Measurements from ENCODE around the gene ZNF761. TPM values are rescaled to one million over a fixed set of nuclear protein-coding genes. Genes with fewer than 3 reads are reported as not detected.
"Not testable (repeated sequence)": the region's sequence is repeated elsewhere in the genome, so short reads cannot be mapped to it uniquely, and the experiment has no call there.

Gene ZNF761
- 1 to 10 TPM; 5.7 to 7.8 TPM for total RNA-seq
- total RNA-seq, result 16.0 to 42.2 reads per million in 2 donors

DNA sequence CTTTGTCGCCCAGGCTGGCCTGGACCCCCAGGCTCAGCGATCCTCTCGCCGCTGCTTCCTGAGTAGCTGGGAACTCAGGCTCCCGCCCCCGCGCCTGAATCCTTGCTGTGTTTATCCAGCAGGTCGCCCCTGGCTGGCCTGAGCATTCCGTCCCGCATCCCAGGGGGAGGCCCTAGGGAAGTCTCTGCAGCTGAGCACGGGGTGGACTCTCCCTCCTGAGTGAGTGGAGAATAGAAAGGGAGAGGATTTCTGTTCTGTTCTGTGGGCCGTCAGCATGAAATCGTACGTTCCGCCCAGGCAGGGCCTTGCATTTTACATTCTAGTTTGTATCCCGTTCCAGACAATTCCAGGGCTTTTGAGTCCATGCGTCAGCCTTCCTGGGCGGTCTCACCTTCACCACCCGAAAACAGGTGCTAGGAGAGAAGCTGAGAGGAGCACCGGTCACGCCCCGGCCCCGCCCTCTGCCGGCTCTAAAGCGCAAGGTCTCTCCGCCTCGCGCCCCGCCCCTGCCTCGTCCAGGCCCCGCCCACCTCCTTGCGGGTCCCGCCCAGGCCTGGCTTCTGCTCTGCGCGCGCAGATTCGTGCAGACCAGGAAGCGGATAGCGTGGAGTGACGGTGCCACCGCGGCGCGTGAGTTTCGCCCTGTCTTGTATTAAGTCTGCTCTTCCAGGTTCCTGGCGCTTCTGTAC is at the start of gene ZNF761:
ZNF761 (plus strand) TSS at position 586 of the 689 bp plus-strand sequence. CDS start 15,285 bp downstream, outside the sequence.
- Mint-ChIP-seq H3K27me3 (no peaks in the 10 kb centered on the region), H3K36me3 (ENCODE audit: low read depth) (peaks cover 2% of the 10 kb centered on the region), H3K27ac (peak within 1 kb of the TSS; percentile 96), H3K4me3 (peak within 1 kb of the TSS; percentile 94), H3K4me1 (peaks cover 11% of the 10 kb centered on the region)
- peak; percentile 97 to 98 (median 98) for DNase-seq
- peak; percentile 98 for ATAC-seq
- no peaks in the 10 kb centered on the region for H3K9me3 ChIP-seq (ENCODE audit: control insufficient read depth, low read length, poor library complexity, severe bottlenecking)

DNA sequence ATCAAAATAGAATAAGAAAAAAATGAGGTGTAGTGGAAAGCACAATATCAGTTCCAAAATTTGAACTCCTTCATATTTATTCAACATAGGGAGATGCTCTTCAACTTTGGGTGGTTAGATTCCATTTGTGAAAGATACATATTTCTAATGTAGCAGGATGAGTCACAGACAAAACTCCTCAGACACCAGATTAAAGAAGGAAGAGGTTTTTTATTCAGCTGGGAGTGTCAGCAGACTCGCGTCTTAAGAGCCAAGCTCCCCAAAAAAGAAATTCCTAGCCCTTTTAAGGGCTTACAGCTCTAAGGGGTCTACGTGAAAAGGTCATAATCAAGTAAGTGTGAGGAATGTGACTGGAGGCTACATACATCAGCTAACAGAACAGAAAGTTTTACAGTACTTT is 43.6 kb upstream of the ZNF761 start:
- H3K27me3 Mint-ChIP-seq, result no peaks in the 10 kb centered on the region
- ATAC-seq, result no peak
- no peak overlapping the region for H3K27ac Mint-ChIP-seq
- H3K36me3 Mint-ChIP-seq (ENCODE audit: low read depth), result peaks cover 6% of the 10 kb centered on the region
- no peak for DNase-seq
- H3K4me1 Mint-ChIP-seq, result no peaks in the 10 kb centered on the region
- H3K9me3 ChIP-seq (ENCODE audit: control insufficient read depth, low read length, poor library complexity, severe bottlenecking), result peaks cover 26% of the 10 kb centered on the region
- H3K4me3 Mint-ChIP-seq, result no peak overlapping the region

DNA sequence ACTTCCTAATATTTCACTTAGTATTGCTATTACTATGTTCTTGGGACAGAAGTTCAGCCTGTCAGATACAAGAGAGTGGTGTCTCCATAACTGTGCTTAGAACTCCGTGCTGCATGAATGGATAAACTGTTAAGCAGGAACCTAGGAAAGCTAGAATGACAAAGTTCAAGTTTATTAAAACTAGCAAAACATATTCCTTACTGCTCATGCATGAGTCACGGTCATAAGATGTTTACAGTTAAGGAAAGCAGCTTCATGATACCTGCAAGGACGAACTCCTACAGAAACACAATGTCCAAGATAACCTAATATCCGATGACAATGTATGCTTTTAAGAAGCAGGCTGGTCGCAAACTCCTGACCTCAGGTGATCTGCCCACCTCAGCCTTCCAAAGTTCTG is 42.9 kb upstream of the ZNF761 start:
- Mint-ChIP-seq H3K36me3 (ENCODE audit: low read depth) (peaks cover 6% of the 10 kb centered on the region), H3K27ac (no peak overlapping the region), H3K27me3 (no peaks in the 10 kb centered on the region), H3K4me3 (no peak overlapping the region), H3K4me1 (no peaks in the 10 kb centered on the region)
- ATAC-seq, result no peak
- DNase-seq, result no peak
- peaks cover 19% of the 10 kb centered on the region for H3K9me3 ChIP-seq (ENCODE audit: control insufficient read depth, low read length, poor library complexity, severe bottlenecking)

DNA sequence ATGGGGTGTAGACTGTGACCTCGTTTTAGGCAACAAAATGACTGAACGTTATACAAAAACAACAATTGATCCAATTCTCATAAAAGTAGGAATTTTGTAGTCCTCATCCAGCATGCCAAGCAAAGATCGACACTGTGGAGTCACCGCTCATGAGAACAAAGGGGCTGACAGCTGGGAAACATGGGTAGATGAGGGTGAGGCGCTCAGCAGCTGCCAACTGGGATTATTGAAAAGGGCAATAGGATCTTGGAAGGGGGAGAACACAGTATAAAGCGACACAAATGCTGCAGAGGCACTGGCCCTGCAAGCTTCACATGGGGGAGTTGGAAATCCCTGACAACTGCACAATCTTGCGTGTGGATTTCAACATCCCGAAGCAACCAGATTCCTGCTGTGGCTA is 42.2 kb upstream of the ZNF761 start:
- no peak overlapping the region for H3K27ac Mint-ChIP-seq

DNA sequence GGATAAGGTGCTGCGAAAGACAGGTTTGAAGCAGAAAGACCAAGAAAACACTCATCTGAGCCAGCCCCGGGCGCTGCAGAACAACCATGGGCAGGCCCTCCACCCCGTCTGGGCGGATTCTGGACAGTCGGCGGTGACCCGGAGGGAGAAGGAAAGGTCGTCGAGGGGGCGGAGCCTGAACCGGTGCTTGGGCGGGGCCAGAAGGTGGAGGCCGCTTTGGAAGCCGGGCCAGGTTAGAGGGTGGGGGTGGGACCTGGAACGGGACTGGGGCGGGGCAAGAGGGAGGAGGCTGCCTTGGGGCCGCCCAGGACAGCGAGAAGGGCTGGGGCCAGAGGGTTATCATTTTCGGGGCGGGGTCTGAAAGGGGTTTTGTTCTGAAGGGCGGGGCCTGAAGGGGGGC is 41.8 kb upstream of the ZNF761 start:
- H3K36me3 Mint-ChIP-seq (ENCODE audit: low read depth), result peaks cover 4% of the 10 kb centered on the region
- ATAC-seq, result no peak
- H3K9me3 ChIP-seq (ENCODE audit: control insufficient read depth, low read length, poor library complexity, severe bottlenecking), result peaks cover 11% of the 10 kb centered on the region

More for the DNA sequence above, 42.2 kb upstream of the ZNF761 start:
- ATAC-seq (no peak), DNase-seq (no peak)
- no peaks in the 10 kb centered on the region for H3K4me1 Mint-ChIP-seq
- no peak overlapping the region for H3K4me3 Mint-ChIP-seq
- H3K9me3 ChIP-seq (ENCODE audit: control insufficient read depth, low read length, poor library complexity, severe bottlenecking), result peaks cover 15% of the 10 kb centered on the region
- H3K36me3 Mint-ChIP-seq (ENCODE audit: low read depth), result peaks cover 6% of the 10 kb centered on the region
- no peaks in the 10 kb centered on the region for H3K27me3 Mint-ChIP-seq

DNA sequence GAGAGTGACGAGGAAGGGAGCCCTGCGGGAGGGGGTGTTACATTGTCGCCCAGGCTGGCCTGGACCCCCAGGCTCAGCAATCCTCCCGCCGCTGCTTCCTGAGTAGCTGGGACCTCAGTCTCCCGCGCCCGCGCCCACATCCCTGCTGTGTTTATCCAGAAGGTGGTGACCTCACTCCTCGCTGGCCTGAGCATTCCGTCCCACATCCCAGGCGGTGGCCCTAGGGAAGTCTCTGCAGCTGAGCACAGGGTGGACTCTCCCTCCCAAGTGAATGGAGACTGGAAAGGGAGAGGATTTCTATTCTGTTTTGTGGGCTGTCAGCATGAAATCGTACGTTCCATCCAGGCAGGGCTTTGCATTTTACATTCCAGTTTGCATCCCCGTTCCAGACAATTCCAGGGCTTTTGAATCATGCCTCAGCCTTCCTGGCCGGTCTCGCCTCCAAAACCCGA is 37.2 kb upstream of the ZNF761 start:
- no peak for DNase-seq
- peaks cover 8% of the 10 kb centered on the region for H3K36me3 Mint-ChIP-seq (ENCODE audit: low read depth)
- no peaks in the 10 kb centered on the region for H3K27me3 Mint-ChIP-seq
- H3K9me3 ChIP-seq (ENCODE audit: control insufficient read depth, low read length, poor library complexity, severe bottlenecking), result no peaks in the 10 kb centered on the region
- ATAC-seq, result no peak
- H3K4me1 Mint-ChIP-seq, result peaks cover 12% of the 10 kb centered on the region
- peak overlapping the region; percentile 95 for H3K4me3 Mint-ChIP-seq
- peak overlapping the region; percentile 95 for H3K27ac Mint-ChIP-seq

More for the DNA sequence above, 41.8 kb upstream of the ZNF761 start:
- no peak overlapping the region for H3K27ac Mint-ChIP-seq
- DNase-seq, result no peak
- H3K4me3 Mint-ChIP-seq, result no peak overlapping the region
- no peaks in the 10 kb centered on the region for H3K4me1 Mint-ChIP-seq
- H3K27me3 Mint-ChIP-seq, result no peaks in the 10 kb centered on the region

DNA sequence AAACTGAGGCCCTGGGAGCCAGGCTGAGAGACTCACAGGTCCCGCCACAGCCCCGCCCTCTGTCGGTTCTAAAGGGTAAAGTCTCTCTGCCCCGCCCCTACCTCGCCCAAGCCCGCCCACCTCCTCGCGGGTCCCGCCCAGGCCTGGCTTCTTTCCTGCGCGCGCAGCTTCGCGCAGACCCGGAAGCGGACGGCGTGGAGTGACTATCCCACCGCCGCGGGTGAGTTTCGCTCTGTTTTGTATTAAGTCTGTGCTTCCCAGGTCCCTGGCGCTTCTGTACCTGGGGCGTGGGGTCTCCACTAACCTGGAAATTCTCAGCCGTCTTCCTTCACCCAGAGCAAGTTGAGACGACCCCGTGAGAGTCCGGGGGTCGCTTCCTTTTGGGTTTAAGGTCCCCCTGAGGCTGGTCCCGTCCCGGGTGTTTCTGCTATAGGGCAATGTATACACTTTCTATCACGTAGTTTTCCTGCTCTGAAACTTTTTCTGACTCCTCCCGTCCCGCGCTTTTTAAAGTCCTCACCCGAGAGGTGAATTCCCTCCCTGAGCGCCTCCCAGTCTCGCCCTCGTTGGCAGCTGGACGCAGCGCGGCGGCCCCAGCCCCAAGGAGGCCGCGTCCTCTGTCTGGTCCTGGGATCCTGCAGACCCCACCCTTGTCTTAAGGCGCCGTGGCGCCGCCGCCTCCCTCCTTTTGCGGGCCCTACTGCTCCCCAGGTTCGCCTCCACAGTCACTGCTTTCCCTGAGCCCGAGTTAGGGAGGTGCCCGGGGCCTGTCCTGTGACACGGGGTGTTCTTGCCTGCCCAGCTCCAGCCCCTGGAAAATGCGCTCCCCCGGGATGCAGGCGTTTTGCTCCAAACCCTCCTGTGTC is 36.6 kb upstream of the ZNF761 start, which contains the start of gene ZNF765:
ZNF765 (plus strand) TSS at position 176 of the 866 bp plus-strand sequence. CDS start 2,867 bp downstream, outside the sequence.
- H3K4me3 Mint-ChIP-seq, result peak within 1 kb of the TSS; percentile 95
- H3K36me3 Mint-ChIP-seq (ENCODE audit: low read depth), result peaks cover 10% of the 10 kb centered on the region
- peak; percentile 93 to 97 (median 94) for DNase-seq
- H3K9me3 ChIP-seq (ENCODE audit: control insufficient read depth, low read length, poor library complexity, severe bottlenecking), result no peaks in the 10 kb centered on the region
- H3K4me1 Mint-ChIP-seq, result peaks cover 12% of the 10 kb centered on the region
- peak within 1 kb of the TSS; percentile 95 for H3K27ac Mint-ChIP-seq
- peak; percentile 98 for ATAC-seq
- no peaks in the 10 kb centered on the region for H3K27me3 Mint-ChIP-seq

DNA sequence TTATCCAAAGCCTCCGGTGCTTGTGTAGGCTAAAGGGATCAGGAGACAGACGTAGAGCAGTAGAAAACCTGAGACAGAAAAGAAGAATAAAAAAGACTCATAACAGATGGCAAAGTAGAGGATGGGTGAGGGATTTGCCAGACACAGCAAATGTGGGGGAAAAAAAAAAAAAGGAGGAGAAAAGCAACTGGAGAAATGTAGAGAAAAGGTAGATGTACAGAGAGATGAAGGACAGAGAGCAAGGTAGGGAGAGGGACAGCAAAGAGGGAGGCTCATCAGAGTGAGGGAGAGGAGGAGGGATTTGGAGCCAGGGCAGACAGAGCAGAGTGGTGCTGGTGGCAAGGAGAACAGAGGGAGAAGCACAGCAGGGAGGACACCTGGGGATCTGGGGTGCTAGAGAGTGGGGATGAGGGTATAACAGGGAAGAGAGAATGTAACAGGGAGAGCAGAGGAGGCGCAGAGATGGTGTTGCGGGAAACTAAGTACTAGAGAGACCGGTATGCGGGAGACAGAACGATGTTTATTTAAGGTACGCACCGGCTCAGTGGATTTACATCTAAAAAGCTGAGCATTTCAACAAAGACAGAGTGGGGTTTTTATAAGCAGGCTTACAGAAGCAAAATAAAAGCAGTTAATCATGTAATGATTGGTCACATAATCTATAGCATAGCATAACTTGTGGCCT is 35.8 kb upstream of the ZNF761 start:
- not testable (repeated sequence) for ATAC-seq; H3K9me3 ChIP-seq (ENCODE audit: control insufficient read depth, low read length, poor library complexity, severe bottlenecking); DNase-seq; H3K27me3 Mint-ChIP-seq
- Mint-ChIP-seq H3K36me3 (ENCODE audit: low read depth) (peaks cover 12% of the 10 kb centered on the region), H3K4me1 (peaks cover 12% of the 10 kb centered on the region), H3K4me3 (peak overlapping the region; percentile 95), H3K27ac (peak overlapping the region; percentile 95)

DNA sequence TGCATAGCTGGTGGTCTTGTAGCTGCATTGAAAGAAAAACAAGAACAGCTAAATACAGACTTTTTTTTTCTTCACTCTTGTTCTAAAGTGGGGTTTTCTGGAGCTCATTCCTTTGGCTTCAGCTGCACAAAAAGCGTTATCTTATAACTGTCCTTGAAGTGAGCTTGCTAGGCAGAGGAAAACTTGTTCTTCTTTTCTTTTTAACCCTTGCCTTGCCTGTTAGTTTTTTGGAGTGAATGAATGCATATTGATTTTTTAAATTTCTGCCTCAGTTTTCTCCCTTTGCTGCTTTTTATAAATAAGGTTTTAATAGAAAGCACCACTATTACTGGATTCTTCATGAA is 35.3 kb upstream of the ZNF761 start:
- H3K9me3 ChIP-seq (ENCODE audit: control insufficient read depth, low read length, poor library complexity, severe bottlenecking), result peaks cover under 1% of the 10 kb centered on the region
- DNase-seq, result no peak
- Mint-ChIP-seq H3K36me3 (ENCODE audit: low read depth) (peaks cover 14% of the 10 kb centered on the region), H3K4me3 (peak overlapping the region; percentile 95), H3K27me3 (no peaks in the 10 kb centered on the region), H3K27ac (no peak overlapping the region), H3K4me1 (peaks cover 12% of the 10 kb centered on the region)
- ATAC-seq, result no peak

DNA sequence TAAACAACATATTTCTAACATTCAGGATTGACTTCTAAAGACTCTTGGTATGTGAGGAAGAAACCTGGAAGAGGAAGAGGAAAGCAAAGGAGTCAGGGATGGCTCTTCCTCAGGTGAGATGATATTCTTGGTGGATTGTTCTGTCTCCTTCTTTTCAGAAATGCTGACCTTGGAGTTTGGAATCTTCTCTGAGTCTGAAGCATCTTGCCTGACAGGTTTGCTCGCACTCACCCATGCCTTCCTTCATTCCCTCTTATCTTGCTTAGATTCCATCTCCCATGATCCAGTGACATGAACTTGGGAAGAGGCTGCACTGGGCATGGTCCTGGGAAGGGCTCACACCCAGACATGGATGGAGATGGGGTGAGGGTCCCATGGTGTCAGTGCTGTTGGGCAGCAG is 33.9 kb upstream of the ZNF761 start:
- H3K4me3 Mint-ChIP-seq, result not testable (repeated sequence)

DNA sequence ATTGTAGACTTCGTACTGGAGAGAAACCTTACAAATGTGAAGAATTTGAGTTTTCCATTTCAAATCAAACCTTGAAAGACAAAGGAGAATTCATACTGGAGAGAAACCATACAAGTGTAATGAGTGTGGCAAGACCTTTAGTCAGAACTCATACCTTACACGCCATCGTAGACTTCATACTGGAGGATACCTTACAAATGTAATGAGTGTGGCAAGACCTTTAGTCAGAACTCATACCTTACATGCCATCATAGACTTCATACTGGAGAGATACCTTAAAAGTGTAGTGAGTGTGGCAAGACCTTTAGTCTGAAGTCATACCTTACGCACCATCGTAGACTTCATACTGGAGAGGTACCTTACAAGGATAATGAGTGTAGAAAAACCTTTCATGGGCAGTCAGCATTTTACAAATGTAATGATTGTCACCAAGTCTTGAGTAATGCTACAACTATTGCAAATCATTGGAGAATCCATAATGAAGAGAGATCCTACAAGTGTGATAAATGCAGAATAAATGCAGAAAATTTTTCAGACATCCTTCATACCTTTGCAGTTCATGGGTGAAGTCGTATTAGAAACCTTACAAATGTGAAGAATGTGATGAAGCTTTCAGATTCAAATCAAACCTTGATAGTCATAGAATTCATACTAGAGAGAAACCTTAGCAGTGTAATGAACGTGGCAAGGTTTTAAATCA is 22.1 kb upstream of the ZNF761 start:
- DNase-seq, result no peak
- Mint-ChIP-seq H3K27me3 (no peaks in the 10 kb centered on the region), H3K4me1 (no peaks in the 10 kb centered on the region), H3K27ac (no peak overlapping the region), H3K36me3 (ENCODE audit: low read depth) (peaks cover 6% of the 10 kb centered on the region), H3K4me3 (no peak overlapping the region)
- H3K9me3 ChIP-seq (ENCODE audit: control insufficient read depth, low read length, poor library complexity, severe bottlenecking), result peaks cover 49% of the 10 kb centered on the region
- ATAC-seq, result no peak

More for the DNA sequence above, 33.9 kb upstream of the ZNF761 start:
- not testable (repeated sequence) for H3K27ac Mint-ChIP-seq; H3K9me3 ChIP-seq (ENCODE audit: control insufficient read depth, low read length, poor library complexity, severe bottlenecking); DNase-seq; H3K27me3 Mint-ChIP-seq; ATAC-seq
- peaks cover 14% of the 10 kb centered on the region for H3K36me3 Mint-ChIP-seq (ENCODE audit: low read depth)
- H3K4me1 Mint-ChIP-seq, result peaks cover 12% of the 10 kb centered on the region

DNA sequence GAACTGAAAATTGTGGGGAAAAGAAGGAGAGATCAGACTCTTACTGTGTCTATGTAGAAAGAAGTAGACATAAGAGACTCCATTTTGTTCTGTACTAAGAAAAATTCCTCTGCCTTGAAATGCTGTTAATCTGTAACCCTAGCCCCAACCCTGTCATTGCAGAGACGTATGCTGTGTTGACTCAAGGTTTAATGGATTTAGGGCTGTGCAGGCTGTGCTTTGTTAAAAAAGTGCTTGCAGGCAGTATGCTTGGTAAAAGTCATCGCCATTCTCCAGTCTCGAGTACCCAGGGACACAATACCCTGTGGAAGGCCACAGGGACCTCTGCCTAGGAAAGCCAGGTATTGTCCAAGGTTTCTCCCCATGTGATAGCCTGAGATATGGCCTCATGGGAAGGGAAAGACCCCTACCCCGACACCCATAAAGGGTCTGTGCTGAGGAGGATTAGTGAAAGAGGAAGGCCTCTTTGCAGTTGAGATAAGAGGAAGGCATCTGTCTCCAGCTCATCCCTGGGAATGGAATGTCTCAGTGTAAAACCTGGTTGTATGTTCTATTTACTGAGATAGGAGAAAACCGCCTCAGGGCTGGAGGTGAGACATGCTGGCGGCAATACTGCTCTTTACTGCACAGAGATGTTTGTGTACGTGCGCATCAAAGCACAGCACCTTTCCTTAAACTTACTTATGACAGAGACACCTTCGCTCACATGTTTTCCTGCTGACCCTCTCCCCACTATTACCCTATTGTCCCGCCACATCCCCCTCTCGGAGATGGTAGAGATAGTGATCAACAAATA is 11.1 kb upstream of the ZNF761 start:
- not testable (repeated sequence) for H3K9me3 ChIP-seq (ENCODE audit: control insufficient read depth, low read length, poor library complexity, severe bottlenecking); H3K27ac Mint-ChIP-seq; DNase-seq; H3K4me3 Mint-ChIP-seq; H3K36me3 Mint-ChIP-seq (ENCODE audit: low read depth); ATAC-seq; H3K4me1 Mint-ChIP-seq; H3K27me3 Mint-ChIP-seq
